Femur (tissue), 1 donor: ENCODE measurements around the gene SURF4.
"Not testable (repeated sequence)": the region's sequence is repeated elsewhere in the genome, so short reads cannot be mapped to it uniquely, and the experiment has no call there.

Source experiments
- DNase-seq: peaks from one replicate; pipeline ENCODE4 v3.0.0-alpha.2; 2017

The SURF4 gene

GRCh38 chr9:133349965-133350616 lies 25.8 kb downstream of the SURF4 start:
- no peak for DNase-seq

DNA sequence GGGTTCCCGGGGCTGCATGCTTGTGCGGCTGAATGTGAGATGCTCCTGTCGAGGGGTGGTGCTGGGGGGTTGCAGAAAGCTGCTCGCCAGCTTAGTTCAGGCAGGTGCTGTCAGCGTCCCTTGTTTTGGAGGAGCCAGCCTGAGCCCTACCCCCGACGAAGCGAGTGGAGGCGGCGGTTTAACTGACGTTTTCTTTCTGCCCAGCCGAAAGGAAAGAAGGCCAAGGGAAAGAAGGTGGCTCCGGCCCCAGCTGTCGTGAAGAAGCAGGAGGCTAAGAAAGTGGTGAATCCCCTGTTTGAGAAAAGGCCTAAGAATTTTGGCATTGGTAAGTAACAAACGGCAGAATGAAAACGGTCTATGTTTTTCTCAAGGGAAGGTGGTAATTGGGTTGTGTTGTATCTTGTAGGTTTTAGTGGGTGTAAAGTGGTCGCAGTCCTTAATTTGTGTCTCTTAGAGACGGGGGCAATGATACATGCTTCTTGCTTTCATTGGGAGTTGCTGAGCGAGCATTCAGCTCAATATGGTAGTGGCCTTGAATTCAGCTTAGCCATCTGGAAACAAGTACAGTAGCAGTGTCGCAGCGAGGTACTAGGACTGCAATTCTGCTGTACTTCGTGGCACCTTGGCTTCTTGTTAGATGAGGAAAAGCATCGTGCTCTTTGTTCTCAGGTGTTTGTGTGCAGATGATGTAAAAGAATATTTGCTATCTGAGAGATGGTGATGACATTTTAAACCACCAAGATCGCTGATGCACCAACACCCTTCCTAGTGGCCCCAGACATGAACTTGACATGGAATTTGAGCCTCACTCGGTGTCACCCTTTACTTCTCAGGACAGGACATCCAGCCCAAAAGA lies 26.9 kb downstream of the SURF4 start:
- DNase-seq, result no peak

- peak; percentile 97 for DNase-seq
Observed at GRCh38 chr9:133347985-133348717, 27.7 kb downstream of the SURF4 start, which contains the start of the genes MED22 and RPL7A. Gene MED22, minus strand, starts transcription at chr9:133348131. Its CDS starts 1,469 bp downstream, at chr9:133346662. Gene RPL7A, plus strand, starts transcription at chr9:133348218. Its CDS starts 26 bp downstream, at chr9:133348244.

- DNase-seq, result peak; percentile 62
Observed at GRCh38 chr9:133347515-133347984, 28.3 kb downstream of the SURF4 start.

GRCh38 chr9:133346021-133346785 lies 29.7 kb downstream of the SURF4 start:
- DNase-seq, result no peak

- DNase-seq, result no peak
Observed at GRCh38 chr9:133345596-133345995, 30.3 kb downstream of the SURF4 start.

- DNase-seq, result no peak
Observed at GRCh38 chr9:133344979-133345378, 30.9 kb downstream of the SURF4 start.

DNA sequence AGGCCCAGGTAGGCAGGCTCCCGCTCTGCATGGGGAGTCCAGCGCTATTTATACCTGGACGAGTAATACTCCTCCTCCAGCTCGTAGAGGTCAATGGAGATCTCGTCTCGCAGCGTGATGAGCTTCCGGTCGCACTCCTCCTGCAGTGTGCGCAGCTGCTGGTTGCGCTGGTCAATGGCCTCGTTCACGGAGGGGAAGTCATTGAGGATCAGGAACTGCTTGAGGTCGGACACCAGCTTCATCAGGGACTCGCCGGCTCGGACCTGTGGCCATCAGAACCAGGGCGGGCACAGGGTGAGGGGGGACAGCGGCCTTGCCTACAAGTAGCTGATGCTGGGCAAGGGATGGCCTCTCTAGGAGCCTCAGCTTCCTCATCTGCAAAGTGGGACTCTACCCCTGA lies 31.8 kb downstream of the SURF4 start:
- DNase-seq, result no peak

GRCh38 chr9:133342570-133342969 lies 33.3 kb downstream of the SURF4 start:
- DNase-seq, result peak; percentile 26

GRCh38 chr9:133342069-133342406 lies 33.8 kb downstream of the SURF4 start:
- DNase-seq, result no peak

DNA sequence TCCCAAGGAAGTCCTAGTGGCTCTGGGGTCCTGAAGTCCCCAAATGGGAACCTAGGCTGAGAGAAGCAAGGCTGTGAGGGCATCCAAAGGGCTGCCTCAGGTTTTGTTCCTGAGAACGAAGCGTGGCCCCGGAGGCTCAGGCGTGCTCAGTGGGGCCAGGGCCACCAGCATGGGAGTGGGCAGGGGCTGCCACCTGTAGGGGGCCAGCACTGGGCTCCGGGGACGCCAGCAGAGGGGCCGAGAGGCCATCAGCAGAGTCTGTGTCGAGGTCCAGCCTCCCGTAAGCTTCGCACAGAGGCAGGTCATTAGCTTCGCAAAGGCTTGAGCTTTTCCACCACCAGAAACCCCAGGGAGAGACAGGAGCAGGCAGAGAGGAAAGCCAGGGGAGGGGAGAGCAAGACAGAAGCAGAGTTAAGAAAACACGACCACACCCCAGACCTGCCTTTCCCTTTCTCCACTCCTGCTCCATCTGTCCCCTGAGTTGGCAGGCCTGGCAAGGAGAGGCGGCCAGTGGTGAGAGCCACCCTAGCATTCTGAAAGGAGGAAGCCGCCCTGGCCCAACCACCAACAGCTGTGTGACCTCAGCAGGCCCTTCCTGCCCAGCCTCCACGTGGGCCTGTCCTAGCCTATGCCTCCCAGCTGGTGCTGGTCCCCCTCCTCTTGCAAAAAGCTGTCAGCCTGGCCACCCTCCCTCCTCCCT lies 34.3 kb downstream of the SURF4 start:
- peak; percentile 71 for DNase-seq

- no peak for DNase-seq
Observed at GRCh38 chr9:133340916-133341315, 34.9 kb downstream of the SURF4 start.

- DNase-seq, result no peak
Observed at GRCh38 chr9:133340256-133340655, 35.6 kb downstream of the SURF4 start.

DNA sequence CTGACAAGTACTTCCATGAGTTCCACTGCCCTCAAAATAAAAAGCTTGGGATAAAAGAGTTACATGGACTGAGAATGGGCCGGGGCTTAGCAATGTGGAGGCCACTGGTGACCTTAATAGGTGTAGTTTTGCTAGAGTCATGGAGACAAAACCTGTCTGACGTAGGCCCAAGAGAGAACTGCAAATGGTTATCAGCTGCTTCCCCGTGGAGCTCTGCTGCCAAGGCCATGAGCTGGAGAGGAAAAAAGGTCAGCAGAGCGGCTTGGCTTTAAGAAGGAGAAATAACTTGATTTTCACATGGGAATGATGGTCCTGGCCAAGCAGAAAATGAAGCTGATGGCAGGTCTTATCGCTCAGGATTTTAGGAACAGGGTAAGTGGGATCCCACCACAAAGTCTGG lies 36.2 kb downstream of the SURF4 start:
- no peak for DNase-seq

GRCh38 chr9:133335924-133336811 lies 39.7 kb downstream of the SURF4 start, which contains the start of gene SURF6:
Gene SURF6, minus strand, starts transcription at chr9:133336188. Its CDS starts 56 bp downstream, at chr9:133336132.
- peak; percentile 93 for DNase-seq

DNA sequence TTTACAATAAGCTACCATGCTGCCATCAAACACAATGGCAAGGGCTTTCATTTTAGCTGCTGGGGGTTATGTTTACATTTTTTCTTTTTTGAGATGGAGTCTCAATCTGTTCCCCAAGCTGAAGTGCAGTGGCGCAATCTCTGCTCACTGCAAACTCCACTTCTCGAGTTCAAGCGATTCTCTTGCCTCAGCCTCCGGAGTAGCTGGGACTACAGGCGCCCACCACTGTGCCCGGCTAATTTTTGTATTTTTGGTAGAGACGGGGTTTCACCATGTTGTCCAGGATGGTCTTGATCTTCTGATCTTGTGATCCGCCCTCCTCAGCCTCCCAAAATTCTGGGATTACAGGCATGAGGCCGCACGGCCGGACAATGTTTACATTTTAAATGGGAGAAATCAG lies 41.0 kb downstream of the SURF4 start:
- DNase-seq, result not testable (repeated sequence)

DNA sequence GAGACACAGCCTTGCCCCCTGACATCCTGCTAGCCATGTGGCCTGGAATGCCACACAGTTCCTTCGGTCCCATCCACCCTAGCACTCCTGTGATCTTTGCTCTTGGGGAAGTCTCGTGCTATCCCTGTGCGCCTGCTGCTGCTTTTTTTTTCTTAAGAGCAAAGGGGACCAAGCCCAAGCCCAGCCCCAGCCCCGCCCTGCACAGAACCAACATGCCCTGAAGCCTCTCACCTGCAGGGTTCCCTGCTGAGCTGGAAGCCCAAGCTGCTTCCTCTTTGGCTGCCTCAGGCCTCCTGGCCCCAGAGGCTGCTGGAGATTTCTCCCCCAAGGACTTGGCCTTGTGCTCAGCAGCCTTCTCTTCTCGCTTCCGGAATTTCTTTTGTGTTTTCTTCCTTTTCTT lies 41.7 kb downstream of the SURF4 start:
- DNase-seq, result no peak

DNA sequence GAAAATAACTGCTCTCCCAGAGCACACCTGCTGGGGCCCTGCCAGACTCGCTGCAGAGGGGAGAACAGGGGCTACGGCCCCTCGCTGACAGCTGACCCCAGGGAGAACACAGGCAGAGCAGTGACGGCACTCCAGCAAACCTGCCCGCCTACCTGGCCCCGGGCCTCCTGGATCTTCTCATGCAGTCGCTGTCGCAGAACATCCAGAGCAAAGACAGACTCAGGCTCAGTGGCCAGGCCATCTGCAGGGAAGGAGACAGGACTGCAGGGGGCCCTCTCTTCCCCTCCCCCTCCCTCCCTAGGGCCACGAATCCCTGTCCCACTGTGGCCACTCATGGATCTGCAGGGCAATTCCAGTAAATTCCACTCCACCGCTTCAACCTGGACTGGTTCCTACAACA lies 42.3 kb downstream of the SURF4 start:
- DNase-seq, result no peak

GRCh38 chr9:133333011-133333410 lies 42.8 kb downstream of the SURF4 start:
- DNase-seq, result no peak

DNA sequence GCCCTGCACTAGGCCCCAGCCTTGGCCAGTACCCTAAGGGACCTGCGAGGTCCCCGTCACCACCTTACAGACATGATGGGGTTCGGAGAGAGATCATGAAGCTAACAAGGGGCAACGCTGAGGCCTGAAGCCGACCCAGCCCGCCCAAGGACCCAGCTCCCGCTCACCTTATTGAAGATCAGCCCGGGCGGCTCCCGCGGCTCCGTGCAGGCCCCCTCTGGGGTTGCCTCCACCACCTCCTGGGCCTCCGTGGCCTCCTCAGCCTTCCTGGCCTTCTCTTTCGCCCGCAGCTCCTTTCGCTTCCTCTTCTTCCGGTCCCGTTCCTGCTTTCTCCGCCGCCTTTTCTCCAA lies 43.5 kb downstream of the SURF4 start:
- no peak for DNase-seq
